Adipocyte (in vitro differentiated cells): ENCODE data around the gene STARD9.
"Not testable (repeated sequence)": the region's sequence is repeated elsewhere in the genome, so short reads cannot be mapped to it uniquely, and the experiment has no call there.

Experiments
- DNase-seq: peaks from one replicate; pipeline ENCODE4 v3.0.0-alpha.2; 2015; ENCODE audit warnings: low read depth
- H3K27me3 ChIP-seq: replicated peaks from 2 replicates; pipeline ENCODE4 v1.7.0; 2013; ENCODE audit warnings: mild to moderate bottlenecking, low read length, moderate library complexity; ENCODE audit not compliant: control insufficient read depth, insufficient read depth
- H3K36me3 ChIP-seq: 2 replicates; pipeline ENCODE4 v1.7.0; 2013; ENCODE audit warnings: low read length, mild to moderate bottlenecking, moderate library complexity; ENCODE audit not compliant: control insufficient read depth, insufficient read depth, severe bottlenecking
- H3K4me1 ChIP-seq: 2 replicates; pipeline ENCODE4 v1.7.0; 2013; ENCODE audit warnings: mild to moderate bottlenecking, low read length, moderate library complexity; ENCODE audit not compliant: control insufficient read depth, insufficient read depth
- H3K4me3 ChIP-seq: 2 replicates; pipeline ENCODE4 v1.7.0; 2013; ENCODE audit warnings: mild to moderate bottlenecking, low read length, moderate library complexity
- H3K9ac ChIP-seq: 2 replicates; pipeline ENCODE4 v1.7.0; 2013; ENCODE audit warnings: mild to moderate bottlenecking, low read length, moderate library complexity
- H3K9me3 ChIP-seq: 2 replicates; pipeline ENCODE4 v1.7.0; 2013; ENCODE audit warnings: mild to moderate bottlenecking, low read length, moderate library complexity; ENCODE audit not compliant: control insufficient read depth

STARD9 gene

DNA sequence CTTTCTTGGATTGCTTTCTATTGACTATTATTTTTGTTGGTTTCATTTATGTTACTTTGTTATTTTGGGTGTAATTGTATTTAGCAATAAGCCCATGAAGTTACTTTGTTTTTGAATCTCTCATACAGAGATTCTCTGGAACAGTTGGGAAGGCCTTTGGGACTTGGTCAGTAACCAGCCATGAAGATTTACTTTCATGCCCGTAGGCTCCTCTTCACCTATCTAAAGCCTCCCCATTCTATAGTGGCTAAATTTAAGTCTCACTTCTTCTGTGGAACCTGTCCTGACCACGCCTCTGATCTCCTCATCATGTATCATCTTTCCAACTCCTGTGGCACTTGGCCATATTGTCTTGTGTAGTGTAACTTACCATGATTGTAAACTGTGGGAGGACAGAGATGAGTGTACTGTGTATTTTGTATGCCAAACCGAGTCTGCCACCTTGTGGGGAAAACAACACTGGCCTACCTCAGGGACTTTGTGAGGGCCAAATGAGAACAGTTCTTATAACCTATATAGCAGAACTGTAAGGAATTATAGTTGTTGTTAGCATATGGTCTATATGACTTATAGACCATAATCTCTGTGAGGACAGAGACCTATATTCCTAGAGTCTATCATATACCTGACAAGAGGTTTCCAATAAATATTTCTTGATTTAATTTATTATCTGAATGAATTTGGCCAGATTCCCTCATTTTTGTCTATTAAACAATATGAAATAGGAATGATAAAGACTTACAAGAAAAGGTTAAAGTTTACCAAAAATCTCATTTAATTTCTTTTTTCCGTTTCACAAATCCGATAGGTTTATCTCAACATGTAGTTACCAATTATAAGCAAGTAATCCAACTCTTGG lies 75.0 kb downstream of the STARD9 start:
- Histone ChIP-seq H3K27me3 (no peaks in the 10 kb centered on the region), H3K9me3 (no peaks in the 10 kb centered on the region), H3K9ac (no peak overlapping the region), H3K4me3 (no peak overlapping the region), H3K4me1 (peaks cover 8% of the 10 kb centered on the region), H3K36me3 (no peaks in the 10 kb centered on the region)
- DNase-seq: peak; percentile 85

DNA sequence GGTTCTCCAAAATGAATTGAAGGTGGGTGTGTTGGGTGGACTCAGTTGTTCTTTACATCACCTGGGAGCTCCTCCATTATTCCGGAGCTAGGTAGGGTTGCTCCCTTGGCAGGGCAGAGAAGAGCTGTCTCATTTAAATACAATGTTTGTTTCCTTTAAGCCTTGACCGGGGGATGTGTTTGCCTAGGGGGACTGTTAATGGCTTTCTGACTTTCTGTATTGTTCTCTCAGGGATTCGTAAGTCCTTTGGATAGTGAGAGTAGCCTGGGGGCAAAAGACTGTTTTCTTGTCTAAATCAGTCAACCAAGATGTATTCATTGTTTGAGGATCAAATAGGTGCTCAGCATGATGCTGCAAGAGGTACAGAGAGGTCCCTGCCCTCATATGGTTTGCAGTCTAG lies 90.4 kb downstream of the STARD9 start:
- H3K9me3 ChIP-seq: no peaks in the 10 kb centered on the region
- peaks cover 9% of the 10 kb centered on the region for H3K36me3 ChIP-seq
- H3K9ac ChIP-seq: no peak overlapping the region
- H3K4me1 ChIP-seq: no peaks in the 10 kb centered on the region
- no peak for DNase-seq
- H3K4me3 ChIP-seq: no peak overlapping the region
- no peaks in the 10 kb centered on the region for H3K27me3 ChIP-seq

DNA sequence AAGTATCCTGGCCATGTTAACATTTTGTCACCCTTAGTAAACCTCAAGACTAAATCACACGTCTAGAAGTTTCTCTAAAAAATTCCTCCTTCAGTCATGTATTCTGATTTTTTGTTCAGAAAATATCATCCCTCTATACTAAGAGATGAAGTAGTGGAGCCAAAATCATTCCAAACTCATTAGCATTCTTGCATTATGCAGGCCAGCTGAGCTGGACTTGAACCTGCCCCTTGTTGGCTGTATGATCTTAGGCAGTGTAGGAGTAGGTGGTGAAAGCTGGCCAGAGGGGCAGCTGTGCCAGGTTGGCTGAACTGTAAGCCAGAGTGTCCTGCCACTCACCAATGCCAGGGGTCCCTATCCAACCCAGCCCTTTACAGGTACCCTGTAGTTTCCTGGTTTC lies 92.4 kb downstream of the STARD9 start:
- H3K27me3 ChIP-seq: no peaks in the 10 kb centered on the region
- H3K9ac ChIP-seq: no peak overlapping the region
- H3K9me3 ChIP-seq: no peaks in the 10 kb centered on the region
- H3K4me1 ChIP-seq: no peaks in the 10 kb centered on the region
- no peak for DNase-seq
- H3K36me3 ChIP-seq: peaks cover 9% of the 10 kb centered on the region
- H3K4me3 ChIP-seq: no peak overlapping the region

DNA sequence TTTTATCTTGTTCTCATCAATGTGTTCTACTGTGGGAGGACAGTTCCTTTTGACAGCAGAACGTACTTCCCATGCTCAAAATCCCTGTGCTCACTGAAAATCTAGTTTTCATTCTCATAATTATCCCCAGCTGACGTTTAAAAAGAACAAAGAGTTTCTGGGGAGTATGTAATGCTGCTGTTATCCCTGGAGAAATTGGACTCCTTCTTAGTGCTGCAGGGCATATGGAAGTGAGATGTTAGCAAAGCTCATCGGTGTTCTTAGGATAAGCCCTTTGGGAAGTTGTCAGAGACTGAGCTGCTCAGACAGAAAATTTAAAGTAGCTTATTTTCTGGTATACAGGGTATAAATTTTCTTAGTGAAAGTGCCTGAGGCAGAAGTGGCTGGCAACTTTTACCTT lies 95.0 kb downstream of the STARD9 start:
- H3K4me3 ChIP-seq: no peak overlapping the region
- peaks cover 15% of the 10 kb centered on the region for H3K36me3 ChIP-seq
- H3K9me3 ChIP-seq: no peaks in the 10 kb centered on the region
- no peaks in the 10 kb centered on the region for H3K4me1 ChIP-seq
- H3K27me3 ChIP-seq: no peaks in the 10 kb centered on the region
- peak; percentile 57 for DNase-seq
- H3K9ac ChIP-seq: no peak overlapping the region

DNA sequence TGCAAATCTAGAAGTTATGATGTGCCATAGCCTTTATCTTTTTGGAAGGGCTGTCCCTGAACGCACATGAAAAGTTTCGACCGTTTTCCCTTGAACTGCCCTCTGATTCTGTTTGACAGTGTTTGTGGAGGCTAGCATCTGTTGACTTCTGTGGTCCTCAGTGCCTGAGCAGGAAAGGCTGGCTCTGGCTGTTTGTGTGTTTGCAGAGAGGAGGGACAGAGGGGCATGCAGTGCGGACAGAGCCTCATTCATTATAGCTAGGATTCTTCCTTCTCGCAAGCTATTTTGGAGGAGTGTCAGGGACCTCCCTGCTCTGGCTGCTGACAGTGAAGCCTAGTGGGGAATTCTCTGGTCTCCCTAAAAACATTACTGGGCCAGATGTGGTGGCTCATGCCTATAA lies 97.0 kb downstream of the STARD9 start:
- Histone ChIP-seq H3K36me3 (peaks cover 18% of the 10 kb centered on the region), H3K27me3 (no peaks in the 10 kb centered on the region), H3K9me3 (no peaks in the 10 kb centered on the region), H3K4me3 (no peak overlapping the region), H3K9ac (no peak overlapping the region), H3K4me1 (no peaks in the 10 kb centered on the region)
- no peak for DNase-seq

DNA sequence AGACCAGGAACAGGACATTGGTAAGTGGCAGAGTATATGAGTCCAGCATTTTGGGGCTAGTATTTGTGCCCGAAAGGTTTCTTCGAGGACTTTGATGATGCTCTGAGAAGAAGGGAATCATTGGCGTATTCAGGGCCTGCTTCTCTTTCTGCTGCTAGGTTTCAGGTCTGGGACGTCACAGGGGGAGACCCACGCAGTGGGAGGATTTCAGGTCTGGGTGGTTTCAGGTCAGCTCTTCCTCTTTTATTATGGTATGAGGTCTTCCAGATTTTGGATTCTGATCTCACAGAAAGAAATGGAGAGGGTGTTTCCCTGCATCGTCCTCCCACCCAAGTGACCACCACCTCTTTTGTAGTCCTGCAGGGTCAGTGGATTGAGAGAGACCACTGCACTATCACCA lies 99.1 kb downstream of the STARD9 start:
- Histone ChIP-seq H3K4me1 (peaks cover 5% of the 10 kb centered on the region), H3K4me3 (no peak overlapping the region)

DNA sequence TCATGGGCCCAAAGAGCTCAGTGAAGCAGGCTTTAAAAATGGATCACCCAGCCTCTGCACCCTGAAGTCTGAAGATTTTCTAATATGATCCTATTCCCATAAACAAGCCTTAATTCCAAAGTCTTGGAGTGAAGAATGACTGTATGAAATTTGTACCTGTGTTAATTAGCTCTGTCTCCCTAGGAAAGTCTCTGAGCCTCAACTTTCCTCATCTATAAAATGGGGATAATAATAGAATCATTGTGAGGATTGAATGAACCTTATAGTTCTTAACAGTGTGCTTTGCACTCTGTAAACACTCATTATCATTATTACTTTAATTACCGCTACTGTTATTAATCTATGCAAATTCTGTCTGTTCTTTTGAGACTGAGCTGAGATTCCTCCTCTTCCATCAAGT lies 99.6 kb downstream of the STARD9 start:
- H3K9ac ChIP-seq: no peak overlapping the region
- no peak for DNase-seq
- peaks cover 5% of the 10 kb centered on the region for H3K4me1 ChIP-seq
- no peaks in the 10 kb centered on the region for H3K9me3 ChIP-seq
- peaks cover 12% of the 10 kb centered on the region for H3K36me3 ChIP-seq
- no peak overlapping the region for H3K4me3 ChIP-seq
- H3K27me3 ChIP-seq: no peaks in the 10 kb centered on the region

More for the DNA sequence above, 99.1 kb downstream of the STARD9 start:
- peaks cover 13% of the 10 kb centered on the region for H3K36me3 ChIP-seq
- H3K9ac ChIP-seq: no peak overlapping the region
- no peaks in the 10 kb centered on the region for H3K27me3 ChIP-seq
- DNase-seq: no peak
- no peaks in the 10 kb centered on the region for H3K9me3 ChIP-seq

DNA sequence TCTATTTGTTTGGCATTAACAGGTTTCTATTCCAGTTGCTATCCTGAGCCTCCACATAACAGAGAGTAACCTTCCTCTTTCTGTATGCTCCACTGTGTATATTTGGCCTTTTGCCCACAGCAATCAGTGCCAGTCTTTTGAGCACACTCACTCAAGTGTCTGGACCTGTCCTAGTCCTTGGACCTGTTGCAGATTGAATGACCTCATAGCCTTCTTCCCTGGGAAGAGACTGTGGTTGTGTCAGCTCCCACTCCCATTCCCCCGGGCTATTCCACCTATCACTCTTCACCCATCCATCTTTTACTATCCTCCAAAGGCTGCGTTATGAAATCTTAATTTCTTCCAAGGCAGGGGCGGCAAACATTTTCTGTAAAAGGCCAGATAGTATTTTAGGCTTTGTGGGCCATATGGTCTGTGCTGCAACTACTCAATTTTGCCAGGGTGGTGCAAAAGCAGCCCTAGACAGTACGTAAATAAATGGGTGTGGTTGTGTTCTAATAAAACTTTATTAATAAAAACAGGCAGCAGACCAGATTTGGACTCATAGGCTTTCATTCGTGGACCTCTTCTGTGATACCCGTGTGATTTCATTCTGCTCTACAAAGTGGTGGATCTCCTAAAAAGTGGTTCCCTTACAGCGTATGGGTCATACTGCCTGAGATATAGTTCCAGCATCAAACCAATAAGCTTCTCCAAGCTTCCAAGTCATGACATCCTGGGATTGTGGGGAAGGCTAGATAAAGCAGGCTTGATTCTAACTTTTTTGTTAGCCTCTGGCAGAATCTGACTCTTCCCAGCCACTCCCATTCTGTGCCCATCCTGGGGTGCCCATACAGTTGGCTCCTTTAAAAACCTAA lies 104.1 kb downstream of the STARD9 start:
- peaks cover 5% of the 10 kb centered on the region for H3K4me1 ChIP-seq
- H3K27me3 ChIP-seq: no peaks in the 10 kb centered on the region
- H3K36me3 ChIP-seq: peaks cover 32% of the 10 kb centered on the region
- no peak overlapping the region for H3K9ac ChIP-seq
- DNase-seq: no peak
- H3K9me3 ChIP-seq: no peaks in the 10 kb centered on the region
- no peak overlapping the region for H3K4me3 ChIP-seq

DNA sequence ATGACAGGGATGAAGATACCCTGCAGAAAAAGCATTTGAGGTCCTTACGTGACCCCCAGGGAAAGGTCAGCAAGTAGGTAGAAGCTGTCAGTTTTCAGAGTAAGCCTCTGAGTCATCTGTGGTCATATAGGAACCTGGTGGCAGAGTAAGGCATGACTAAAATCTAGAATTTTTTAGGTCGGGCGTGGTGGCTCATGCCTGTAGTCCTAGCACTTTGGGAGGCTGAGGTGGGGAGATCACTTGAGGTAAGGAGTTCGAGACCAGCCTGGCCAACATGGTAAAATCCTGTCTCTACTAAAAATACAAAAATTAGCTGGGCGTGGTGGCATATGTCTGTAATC lies 104.7 kb downstream of the STARD9 start:
- H3K27me3 ChIP-seq, H3K4me3 ChIP-seq, H3K4me1 ChIP-seq, DNase-seq, H3K9ac ChIP-seq, H3K9me3 ChIP-seq: not testable (repeated sequence)
- peaks cover 29% of the 10 kb centered on the region for H3K36me3 ChIP-seq

DNA sequence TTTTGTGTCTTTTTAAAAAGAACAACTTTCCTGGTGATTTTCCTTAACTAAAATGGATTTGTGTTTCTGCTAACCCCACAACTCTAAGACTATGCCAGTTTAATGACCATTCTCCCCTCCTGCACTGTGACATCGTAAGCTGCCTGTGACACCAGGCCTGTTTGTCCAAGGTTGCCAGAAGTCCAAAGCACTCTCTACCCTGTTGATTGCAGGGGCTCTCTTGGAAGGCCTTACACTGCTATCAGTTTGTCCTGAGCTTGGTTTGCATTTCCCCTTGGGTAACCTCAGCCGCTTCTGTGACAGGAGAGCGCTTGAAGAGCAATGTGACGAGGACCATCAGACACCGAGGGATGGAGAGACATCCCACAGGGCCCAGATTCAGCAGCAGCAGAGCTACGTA lies 105.7 kb downstream of the STARD9 start:
- no peaks in the 10 kb centered on the region for H3K9me3 ChIP-seq
- DNase-seq: no peak
- peaks cover 28% of the 10 kb centered on the region for H3K36me3 ChIP-seq
- no peak overlapping the region for H3K4me3 ChIP-seq
- H3K4me1 ChIP-seq: peaks cover 5% of the 10 kb centered on the region
- H3K27me3 ChIP-seq: no peaks in the 10 kb centered on the region
- no peak overlapping the region for H3K9ac ChIP-seq

DNA sequence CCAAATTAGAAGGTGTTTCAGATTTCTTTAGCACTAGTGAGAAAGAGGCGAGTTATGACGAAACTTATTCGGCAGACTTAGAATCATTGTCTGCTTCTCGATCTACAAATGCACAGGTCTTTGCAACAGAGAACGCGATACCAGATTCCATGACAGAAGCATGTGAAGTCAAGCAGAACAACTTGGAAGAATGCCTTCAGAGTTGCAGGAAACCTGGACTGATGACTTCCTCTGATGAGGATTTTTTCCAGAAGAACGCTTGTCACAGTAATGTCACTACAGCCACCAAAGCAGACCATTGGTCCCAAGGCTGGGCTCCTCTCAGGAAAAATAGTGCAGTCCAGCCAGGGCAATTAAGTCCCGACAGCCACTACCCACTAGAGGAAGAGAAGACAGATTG lies 110.9 kb downstream of the STARD9 start:
- no peak for DNase-seq
- peaks cover 5% of the 10 kb centered on the region for H3K9me3 ChIP-seq
- no peaks in the 10 kb centered on the region for H3K4me1 ChIP-seq
- no peaks in the 10 kb centered on the region for H3K27me3 ChIP-seq
- no peak overlapping the region for H3K9ac ChIP-seq
- H3K36me3 ChIP-seq: peaks cover 25% of the 10 kb centered on the region
- no peak overlapping the region for H3K4me3 ChIP-seq
